Suprapubic skin (tissue), 3 donors: ENCODE data around the gene IGFBP2.

ENCODE experiments used
- CTCF ChIP-seq, 2 donors: fragments of 200-600 bp in 1 of 2; fragments of 450-650 bp in 1 of 2; sonication (generic) in 1 of 2; IDR thresholded peaks; one replicate each; pipeline ENCODE4 v1.5.1; 2016 to 2019; ENCODE audit warnings: antibody characterized with exemption in 2 of 2, mild to moderate bottlenecking in 1 of 2, moderate library complexity in 1 of 2
- EP300 ChIP-seq: sonication (generic); formaldehyde crosslinking; IDR thresholded peaks from one replicate; pipeline ENCODE4 v1.6.1; 2017; ENCODE audit warnings: antibody characterized with exemption
- POLR2A ChIP-seq, 2 donors: fragments of 450-650 bp; IDR thresholded peaks; one replicate each; pipeline ENCODE4 v1.6.1; 2017; ENCODE audit warnings: antibody characterized with exemption in 2 of 2, mild to moderate bottlenecking in 2 of 2, moderate library complexity in 2 of 2

DNA sequence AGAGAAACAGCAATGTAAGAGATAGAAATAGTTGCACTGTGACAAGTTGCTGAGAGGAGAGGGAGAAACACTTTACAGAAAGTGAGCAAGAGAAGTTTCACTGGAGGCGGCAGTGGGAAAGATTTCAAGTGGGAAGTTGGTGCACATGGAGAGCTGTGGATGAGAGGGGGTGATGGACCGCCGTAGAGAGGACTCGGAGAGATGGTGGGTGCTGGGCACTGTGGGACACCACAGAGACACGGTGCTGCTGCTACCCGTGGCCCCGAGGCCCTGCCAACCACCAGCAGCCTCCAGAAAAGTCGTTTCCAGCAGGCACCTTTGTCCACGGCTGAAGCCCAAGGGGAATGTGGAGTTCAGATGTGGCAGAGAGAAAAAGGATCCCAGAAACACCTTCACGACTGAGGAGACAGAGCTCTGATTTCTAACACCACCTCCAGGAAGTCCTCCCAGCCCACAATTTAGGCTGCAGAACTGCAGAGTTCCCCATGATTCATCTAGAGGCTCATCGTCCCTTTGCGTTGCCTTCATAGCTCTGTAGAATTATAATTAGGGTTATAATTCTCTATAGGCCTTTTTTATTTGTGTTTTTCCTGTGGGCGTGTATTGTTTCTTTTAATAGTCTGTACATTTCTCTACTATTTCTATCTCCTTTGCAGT is 15.9 kb upstream of the IGFBP2 start:
- TF ChIP-seq CTCF (IDR thresholded peaks at IDR 0.05) (no peak), EP300 (no peak), POLR2A (IDR thresholded peaks at IDR 0.05) (no peak)
